NCI-H1092 treated with DMSO at 0.1 percent for 48 hours (cell line): ENCODE measurements around the gene GALNS.

Experiments
- DNase-seq: peaks from one replicate; lab custom pipeline; 2025; lab: John Stamatoyannopoulos, UW

GALNS gene

GRCh38 chr16:88857728-88858339, 1.1 kb upstream of the GALNS start:
- peak; percentile 48 for DNase-seq

GRCh38 chr16:88856122-88856827, 472 bp downstream of the GALNS start:
- no peak for DNase-seq

GRCh38 chr16:88855736-88856121, 1.0 kb downstream of the GALNS start:
- DNase-seq, result no peak

- DNase-seq, result no peak
These were observed 1.6 kb downstream of the GALNS start for GRCh38 chr16:88855176-88855575.

DNA sequence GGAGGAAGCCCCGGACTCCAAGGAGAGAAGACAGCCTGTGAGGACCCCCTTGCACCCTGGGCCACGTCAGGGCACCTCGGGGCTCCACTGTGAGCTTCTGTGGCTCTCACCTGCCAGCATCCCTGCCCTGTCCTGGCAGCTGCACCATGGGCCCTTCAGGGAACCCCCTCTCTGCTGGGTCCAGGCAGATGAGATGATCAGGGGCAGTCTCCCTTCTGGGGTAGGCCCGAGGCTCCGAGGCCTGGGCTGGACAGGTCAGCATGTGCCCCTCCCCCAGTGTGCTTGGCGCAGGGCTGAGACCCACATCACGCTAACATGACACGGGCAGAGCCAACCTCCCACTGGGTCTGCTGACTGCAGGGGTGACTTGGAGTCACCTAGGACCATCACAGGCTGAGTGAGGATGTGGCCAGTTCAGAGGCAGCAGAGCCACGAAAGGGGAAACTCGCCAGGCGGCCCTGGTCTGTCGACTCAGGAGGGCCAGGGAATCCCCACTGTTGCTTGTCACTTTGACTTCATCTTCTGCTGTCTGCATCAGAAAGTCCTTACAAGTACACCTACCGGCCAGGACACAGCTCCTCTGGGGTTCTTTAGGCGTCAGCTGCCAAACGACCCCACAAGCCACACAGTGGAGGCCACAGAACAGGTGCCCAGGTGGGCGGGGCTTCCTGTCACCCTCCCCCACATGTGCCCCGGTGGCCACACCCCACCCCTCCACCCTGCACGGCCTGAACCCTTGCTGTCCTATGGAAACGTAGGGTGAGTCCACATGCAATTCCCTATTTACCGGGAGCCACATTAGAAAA, 2.2 kb downstream of the GALNS start:
- DNase-seq, result no peak

GRCh38 chr16:88853325-88853941, 3.3 kb downstream of the GALNS start:
- no peak for DNase-seq

- DNase-seq, result no peak
These were observed 5.1 kb downstream of the GALNS start for GRCh38 chr16:88851616-88852015.

GRCh38 chr16:88850531-88851199, 6.1 kb downstream of the GALNS start:
- DNase-seq, result no peak

GRCh38 chr16:88848557-88848956, 8.2 kb downstream of the GALNS start:
- no peak for DNase-seq

- no peak for DNase-seq
These were observed 9.1 kb downstream of the GALNS start for GRCh38 chr16:88847654-88848053.

DNA sequence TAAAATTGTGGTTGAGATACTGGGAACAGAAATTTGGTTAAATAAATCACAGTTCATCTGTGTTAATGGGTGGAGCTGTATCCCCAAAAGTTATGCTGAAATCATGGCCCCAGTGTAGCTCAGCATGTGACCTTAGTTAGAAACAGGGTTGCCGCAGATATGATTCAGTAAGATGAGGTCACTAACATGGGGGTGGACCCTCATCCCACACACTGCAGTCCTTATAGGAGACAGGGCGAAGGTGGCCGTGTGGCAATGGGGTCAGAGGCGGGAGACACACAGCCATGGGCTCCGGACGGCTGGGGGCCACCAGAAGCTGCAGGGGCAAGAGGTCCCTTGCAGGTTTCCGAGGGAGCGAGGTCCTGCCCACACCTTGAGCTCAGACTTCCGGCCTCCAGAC, 10.7 kb downstream of the GALNS start:
- no peak for DNase-seq

DNA sequence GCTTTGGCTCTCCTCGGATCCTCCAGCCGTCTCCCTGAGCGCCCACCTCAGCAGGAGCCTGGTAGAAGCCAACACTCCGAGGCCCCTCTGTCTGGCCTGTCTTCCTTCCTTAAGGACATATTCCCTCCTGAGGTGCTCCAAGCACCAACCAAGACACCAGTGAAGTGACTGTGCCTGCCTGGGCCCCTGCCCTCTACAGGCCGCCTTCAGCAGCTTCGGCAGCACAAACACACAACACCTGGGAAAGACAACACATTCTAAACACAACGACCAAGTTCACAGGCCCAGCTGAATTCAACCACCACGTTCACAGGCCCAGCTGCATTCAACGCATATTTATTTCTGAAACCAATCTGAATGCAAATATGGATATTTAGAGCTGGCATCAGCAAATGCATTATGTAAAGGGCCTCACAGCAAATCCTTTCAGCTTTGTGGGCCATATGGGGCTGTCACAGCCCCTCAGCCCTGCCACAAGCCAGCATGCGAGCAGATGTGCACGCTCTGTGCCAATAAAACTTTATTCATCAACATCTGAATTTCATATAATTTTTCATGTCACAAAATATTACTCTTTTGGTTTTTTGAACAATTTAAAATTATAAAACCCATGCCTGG, 12.2 kb downstream of the GALNS start:
- no peak for DNase-seq

- no peak for DNase-seq
These were observed 13.5 kb downstream of the GALNS start for GRCh38 chr16:88843256-88843655.

DNA sequence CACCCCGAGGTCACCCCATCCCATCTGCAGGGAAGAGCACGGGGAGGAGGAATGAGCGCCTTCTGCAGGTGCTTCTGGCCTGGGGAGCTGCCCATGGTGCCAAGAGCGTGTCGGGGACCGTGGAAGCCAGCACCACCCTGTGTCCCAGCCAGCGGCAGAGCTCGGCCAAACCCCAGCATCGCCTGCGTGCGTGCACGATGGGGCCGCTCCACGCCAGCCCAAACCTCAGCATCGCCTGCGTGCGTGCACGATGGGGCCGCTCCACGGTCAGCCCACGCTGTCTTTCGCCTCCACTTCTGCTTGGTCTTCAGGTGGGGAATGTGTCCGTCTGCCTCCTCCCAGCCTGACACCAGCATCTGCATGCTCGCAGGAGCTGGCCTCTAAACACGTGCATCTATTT, 13.9 kb downstream of the GALNS start:
- no peak for DNase-seq

DNA sequence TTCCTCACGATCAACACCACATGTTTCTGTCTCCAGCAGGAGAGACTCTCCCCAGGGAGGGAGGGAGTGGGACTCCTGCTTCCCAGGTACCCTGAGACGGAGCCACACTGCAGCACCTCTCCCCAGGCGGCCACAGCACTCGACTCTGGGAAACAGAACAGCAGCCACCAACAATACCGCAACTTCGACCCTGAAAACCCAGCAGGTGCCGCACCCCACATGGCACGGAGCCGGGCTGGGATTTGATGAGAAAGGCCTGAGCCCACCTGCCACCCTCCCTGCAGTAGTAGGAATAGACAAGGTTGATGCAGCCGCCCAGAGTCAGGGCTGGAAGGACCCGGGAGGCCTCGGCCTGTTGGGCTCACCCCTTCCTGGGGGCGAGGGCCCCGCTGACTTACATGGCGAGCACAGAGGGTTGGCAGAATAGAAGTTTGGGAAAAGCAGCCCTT, 14.4 kb downstream of the GALNS start:
- DNase-seq, result no peak

- no peak for DNase-seq
These were observed 15.0 kb downstream of the GALNS start for GRCh38 chr16:88841521-88842307.

- no peak for DNase-seq
These were observed 16.0 kb downstream of the GALNS start for GRCh38 chr16:88840600-88841215.

- no peak for DNase-seq
These were observed 16.8 kb downstream of the GALNS start for GRCh38 chr16:88839745-88840599.

DNA sequence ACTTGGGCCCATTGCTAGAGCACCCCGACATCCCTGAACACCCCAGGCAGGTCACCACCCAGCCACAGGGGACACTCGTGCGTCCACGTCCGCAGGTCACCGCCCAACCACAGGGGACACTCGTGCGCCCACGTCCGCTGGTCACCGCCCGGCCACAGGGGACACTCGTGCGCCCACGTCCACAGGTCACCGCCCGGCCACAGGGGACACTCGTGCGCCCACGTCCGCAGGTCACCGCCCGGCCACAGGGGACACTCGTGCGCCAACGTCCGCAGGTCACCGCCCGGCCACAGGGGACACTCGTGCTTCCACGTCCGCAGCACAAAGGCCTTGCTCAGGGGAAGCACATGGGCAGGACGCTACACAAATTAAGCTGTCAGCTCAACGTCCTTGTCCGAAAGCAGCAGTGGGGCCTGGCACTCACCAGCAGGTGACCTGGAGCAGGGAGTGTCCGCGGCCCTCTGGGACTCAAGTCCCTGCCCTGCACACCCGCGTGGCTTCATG, 17.7 kb downstream of the GALNS start:
- no peak for DNase-seq
